GM12864 (cell line): Measurements from ENCODE around the gene IFITM2.
A peak's percentile ranks its signal among the peaks of the same experiment; 100 is the strongest.

Source experiments
- DNase-seq: peaks from one replicate; pipeline ENCODE4 v3.0.0-alpha.2; 2011; ENCODE audit warnings: low read depth
- H3K4me3 ChIP-seq: 2 replicates; pipeline ENCODE4 v1.5.1; 2011; ENCODE audit warnings: mild to moderate bottlenecking, low read depth, low read length, control low read depth
- TF ChIP-seq, protein P1 (sequence below): IDR thresholded peaks from 2 replicates; pipeline ENCODE4 v1.5.1; 2011; ENCODE audit warnings: low read depth, mild to moderate bottlenecking, moderate library complexity, low read length, control low read depth, inconsistent platforms; ENCODE audit errors: missing control alignments

The IFITM2 gene

DNA sequence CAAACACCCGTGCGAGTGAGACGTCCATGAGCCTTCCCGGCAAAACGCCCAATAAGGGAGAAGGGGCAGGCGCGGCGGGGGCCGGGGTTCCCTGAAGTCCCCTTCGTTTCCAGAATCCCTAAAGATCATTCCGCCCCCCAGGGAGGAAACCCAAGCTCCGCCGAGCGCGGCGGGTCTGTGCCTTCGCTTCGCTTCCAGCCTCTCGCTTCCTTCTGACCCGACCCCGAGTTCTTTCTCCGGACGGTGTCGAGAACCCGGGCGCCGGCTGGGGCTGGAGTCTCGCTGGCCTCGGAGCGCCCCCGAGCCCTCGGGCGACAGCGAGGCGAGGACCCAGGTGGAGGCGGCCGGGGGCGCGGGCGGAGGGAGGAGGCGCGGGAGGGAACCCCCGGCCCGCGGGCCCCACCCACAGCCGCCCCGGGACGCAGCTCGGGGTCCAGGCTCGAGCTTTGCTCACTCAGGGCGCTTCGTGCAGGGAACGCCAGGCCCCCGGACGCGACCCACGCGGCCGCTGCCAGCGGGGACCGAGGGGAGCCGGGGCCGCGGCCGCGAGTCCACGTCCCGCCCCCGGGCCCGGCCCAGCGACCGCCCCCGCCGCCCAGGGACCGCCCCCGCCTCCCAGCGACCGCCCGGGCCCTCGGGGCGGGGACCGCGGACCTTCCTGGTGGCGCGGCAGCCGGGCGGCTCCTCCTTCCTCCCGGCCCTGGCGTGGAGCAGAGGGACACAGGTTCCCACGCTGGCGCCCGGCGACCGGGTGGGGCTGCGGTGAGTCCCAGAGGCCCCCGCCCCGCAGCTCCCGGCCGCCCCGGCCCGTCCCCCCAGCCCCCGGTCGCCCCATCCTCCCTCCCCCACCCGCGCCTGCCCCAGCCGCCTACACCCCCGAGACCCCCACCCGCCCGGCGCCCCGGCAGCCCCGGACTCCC, 18.9 kb upstream of the IFITM2 start, which contains the start of gene PGGHG:
Gene PGGHG (plus strand): TSS at position 649 of the 920 bp plus-strand sequence. CDS start 691 bp downstream, outside the sequence.
- TF ChIP-seq, protein P1, sequence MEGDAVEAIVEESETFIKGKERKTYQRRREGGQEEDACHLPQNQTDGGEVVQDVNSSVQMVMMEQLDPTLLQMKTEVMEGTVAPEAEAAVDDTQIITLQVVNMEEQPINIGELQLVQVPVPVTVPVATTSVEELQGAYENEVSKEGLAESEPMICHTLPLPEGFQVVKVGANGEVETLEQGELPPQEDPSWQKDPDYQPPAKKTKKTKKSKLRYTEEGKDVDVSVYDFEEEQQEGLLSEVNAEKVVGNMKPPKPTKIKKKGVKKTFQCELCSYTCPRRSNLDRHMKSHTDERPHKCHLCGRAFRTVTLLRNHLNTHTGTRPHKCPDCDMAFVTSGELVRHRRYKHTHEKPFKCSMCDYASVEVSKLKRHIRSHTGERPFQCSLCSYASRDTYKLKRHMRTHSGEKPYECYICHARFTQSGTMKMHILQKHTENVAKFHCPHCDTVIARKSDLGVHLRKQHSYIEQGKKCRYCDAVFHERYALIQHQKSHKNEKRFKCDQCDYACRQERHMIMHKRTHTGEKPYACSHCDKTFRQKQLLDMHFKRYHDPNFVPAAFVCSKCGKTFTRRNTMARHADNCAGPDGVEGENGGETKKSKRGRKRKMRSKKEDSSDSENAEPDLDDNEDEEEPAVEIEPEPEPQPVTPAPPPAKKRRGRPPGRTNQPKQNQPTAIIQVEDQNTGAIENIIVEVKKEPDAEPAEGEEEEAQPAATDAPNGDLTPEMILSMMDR = no peak
- H3K4me3 ChIP-seq = peak within 1 kb of the TSS; percentile 41
- DNase-seq = no peak

DNA sequence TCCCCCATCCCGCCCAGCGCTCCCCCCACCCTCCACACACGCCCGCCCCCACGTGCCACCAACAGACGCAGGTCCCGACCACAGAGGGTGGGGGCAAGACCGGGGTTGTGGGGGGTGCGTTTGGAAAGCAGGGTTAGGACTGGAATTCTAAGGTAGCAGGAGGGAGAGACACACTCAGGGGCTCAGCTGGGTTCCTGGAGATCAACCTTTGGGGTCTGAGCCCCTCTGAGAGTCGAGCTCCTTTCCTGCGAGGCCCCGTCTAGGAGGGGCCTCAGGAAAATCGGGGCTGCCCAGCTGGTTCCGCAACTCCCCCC, 18.3 kb upstream of the IFITM2 start:
- no peak for DNase-seq
- H3K4me3 ChIP-seq = peak overlapping the region; percentile 14; the same call in 1 of the 2 replicates
- TF ChIP-seq, protein P1 = no peak

DNA sequence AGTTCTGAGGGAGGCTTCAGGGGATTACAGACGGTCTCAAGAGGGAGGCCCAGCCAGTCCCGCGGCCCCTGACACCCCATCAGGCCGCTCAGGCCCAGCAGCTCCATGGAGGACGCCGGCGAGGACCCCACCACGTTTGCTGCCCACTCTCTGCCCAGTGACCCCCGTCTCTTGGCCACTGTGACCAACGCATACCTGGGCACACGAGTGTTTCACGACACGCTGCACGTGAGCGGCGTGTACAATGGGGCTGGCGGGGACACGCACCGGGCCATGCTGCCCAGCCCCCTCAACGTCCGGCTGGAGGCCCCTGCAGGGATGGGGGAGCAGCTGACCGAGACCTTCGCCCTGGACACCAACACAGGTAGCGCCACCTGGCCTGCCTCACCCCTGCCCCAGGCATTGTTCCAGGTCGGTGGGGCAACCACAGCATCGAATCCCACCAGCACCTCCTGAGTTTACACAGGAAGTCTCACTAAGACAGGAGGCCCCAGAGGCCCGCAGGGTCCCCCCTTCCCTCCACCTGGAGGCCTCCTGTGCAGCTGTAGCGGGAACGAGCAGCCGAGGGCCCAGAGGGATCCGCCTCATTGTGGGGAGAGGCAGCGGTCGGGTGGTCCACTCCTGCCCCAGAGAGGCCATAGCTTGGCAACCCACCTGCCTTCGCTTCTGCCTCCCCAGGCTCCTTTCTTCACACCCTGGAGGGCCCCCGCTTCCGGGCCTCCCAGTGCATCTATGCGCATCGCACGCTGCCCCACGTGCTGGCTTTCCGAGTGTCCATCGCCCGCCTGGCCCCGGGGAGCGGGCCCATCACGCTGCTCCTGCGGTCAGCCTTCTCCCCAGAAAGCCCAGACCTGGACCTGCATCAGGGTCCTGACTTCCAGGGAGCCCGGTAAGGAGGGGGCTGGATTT, 17.6 kb upstream of the IFITM2 start:
- no peak overlapping the region; the same call in 1 of the 2 replicates for H3K4me3 ChIP-seq
- TF ChIP-seq, protein P1 = no peak
- DNase-seq = no peak

DNA sequence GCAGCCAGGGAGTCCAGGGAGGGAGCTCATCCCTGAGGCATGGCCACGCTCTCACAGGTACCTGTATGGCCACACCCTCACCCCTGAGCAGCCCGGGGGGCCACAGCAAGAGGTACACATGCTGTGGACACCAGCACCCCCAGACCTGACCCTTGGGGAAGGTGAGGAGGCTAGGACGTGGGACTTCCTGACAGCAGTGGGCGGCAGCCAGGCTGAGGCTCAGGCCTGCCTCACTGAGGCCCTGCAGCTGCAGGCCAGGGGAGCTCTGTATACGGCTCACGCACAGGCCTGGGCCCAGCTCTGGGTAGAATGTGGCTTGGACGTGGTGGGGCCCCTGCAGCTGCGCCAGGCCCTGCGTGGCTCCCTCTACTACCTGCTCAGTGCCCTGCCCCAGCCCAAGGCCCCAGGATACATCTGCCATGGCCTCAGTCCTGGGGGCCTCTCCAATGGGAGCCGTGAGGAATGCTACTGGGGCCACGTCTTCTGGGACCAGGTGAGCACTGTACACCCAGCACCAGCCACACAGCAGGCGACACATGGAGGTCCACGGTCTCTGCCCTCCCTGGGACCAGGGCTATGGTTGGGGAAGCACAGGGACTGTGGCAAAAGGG, 16.9 kb upstream of the IFITM2 start:
- TF ChIP-seq, protein P1 = no peak
- DNase-seq = no peak
- no peak overlapping the region for H3K4me3 ChIP-seq

DNA sequence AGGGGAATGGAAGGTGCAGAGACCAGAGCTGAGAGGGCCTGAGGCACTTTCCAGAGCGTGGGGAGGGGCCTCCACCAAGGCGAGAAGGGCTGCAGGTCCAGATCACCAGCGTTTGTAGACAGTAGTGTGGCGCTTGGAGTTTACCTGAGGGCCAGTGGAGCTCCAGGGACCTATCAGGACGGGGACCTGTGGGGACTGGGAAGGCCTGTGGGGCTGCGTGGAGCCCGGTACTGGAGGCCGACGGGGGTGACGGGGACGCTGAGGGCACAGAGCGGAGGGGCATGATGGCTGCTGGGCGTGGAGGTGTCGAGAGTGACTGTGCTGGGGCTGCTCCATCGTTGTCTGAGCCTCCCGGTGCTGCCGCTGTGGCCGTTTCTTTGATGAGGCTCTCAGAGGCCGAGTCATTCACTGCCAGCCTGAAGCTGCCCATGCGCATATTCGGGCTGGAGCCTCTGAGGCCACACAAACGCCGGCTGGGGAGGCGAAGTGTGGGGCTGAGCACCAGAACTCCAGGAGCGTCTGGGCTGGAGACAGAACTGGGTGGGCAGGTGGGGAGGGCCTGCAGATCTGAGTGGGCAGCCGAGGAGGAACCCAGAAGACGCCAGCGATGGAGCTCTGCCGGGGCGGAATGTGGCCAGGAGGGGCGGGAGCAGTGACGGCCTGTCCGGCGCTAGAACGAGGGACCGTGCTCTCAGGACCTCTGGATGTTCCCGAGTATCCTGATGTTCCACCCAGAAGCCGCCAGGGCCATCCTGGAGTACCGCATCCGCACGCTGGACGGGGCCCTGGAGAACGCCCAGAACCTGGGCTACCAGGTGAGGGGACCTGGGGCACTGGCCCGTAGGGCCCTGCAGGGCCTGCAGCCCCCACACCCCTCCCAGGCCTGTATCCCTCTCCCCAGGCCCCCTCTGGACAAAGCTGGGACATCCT, 16.1 kb upstream of the IFITM2 start:
- no peak overlapping the region for H3K4me3 ChIP-seq
- no peak for DNase-seq
- TF ChIP-seq, protein P1 = no peak
